Type B pancreatic cell (in vitro differentiated cells): Measurements from ENCODE around the gene IGFL2. TPM values are rescaled to one million over a fixed set of nuclear protein-coding genes. Genes with fewer than 3 reads are reported as not detected.
A peak's percentile ranks its signal among the peaks of the same experiment; 100 is the strongest.

Experiments
- DNase-seq: peaks from one replicate; pipeline ENCODE4 v3.0.0; 2021; ENCODE audit warnings: mixed read lengths; ENCODE audit not compliant: unreplicated experiment; ENCODE audit errors: extremely low spot score
- H3K27ac Mint-ChIP-seq: 2 replicates; pipeline ENCODE4 v1.8.0; 2021; ENCODE audit warnings: mild to moderate bottlenecking, mixed read lengths
- H3K27me3 Mint-ChIP-seq: 2 replicates; pipeline ENCODE4 v1.8.0; 2021; ENCODE audit warnings: mixed read lengths
- H3K36me3 Mint-ChIP-seq: 2 replicates; pipeline ENCODE4 v1.8.0; 2021; ENCODE audit warnings: mixed read lengths
- H3K4me1 Mint-ChIP-seq: one replicate; pipeline ENCODE4 v1.8.0; 2021; ENCODE audit warnings: mixed read lengths; ENCODE audit not compliant: unreplicated experiment
- H3K4me3 Mint-ChIP-seq: 2 replicates; pipeline ENCODE4 v1.8.0; 2021; ENCODE audit warnings: mild to moderate bottlenecking, mixed read lengths
- H3K9me3 Mint-ChIP-seq: 2 replicates; pipeline ENCODE4 v1.8.0; 2021; ENCODE audit warnings: mixed read lengths
- CTCF ChIP-seq: fragments of 200-600 bp; sonication (generic); conservative IDR thresholded peaks from 2 replicates; pipeline ENCODE4 v1.5.0; 2021; ENCODE audit warnings: antibody characterized with exemption, mild to moderate bottlenecking
- total RNA-seq: library from RNA; stranded (reverse); gene quantifications from 2 replicates; pipeline ENCODE4 v1.2.1, GENCODE V29; 2021; ENCODE audit warnings: low replicate concordance

IGFL2 gene
- total RNA-seq, 1 donor from 2014 or later, result 104 TPM

- DNase-seq, result no peak
- peak overlapping the region; percentile 65 for H3K4me3 Mint-ChIP-seq
- H3K36me3 Mint-ChIP-seq, result no peaks in the 10 kb centered on the region
- H3K4me1 Mint-ChIP-seq, result peaks cover 12% of the 10 kb centered on the region
- TF ChIP-seq CTCF, result no peak
- peak overlapping the region; percentile 95 for H3K27ac Mint-ChIP-seq
- peaks cover 11% of the 10 kb centered on the region for H3K27me3 Mint-ChIP-seq
- H3K9me3 Mint-ChIP-seq, result no peaks in the 10 kb centered on the region
Observed at GRCh38 chr19:46210669-46211068, 62.6 kb downstream of the IGFL2 start.

Other genes with a start within 250 kb of the IGFL2 start
- 8.0 and 8.5 TPM in 2 replicates for gene MYPOP, start 245.6 kb upstream of the IGFL2 start, total RNA-seq
- not detected in 2 replicates for gene NANOS2, start 233.5 kb upstream of the IGFL2 start, total RNA-seq
- 0.17 and 5.0 TPM in 2 replicates for gene NOVA2, start 174.4 kb upstream of the IGFL2 start, total RNA-seq
- 16.9 and 19.4 TPM in 2 replicates for gene CCDC61, start 152.8 kb upstream of the IGFL2 start, total RNA-seq
- gene PGLYRP1, start 125.2 kb upstream of the IGFL2 start, total RNA-seq, result not detected in 2 replicates
- 1.3 and 3.3 TPM in 2 replicates for gene IGFL4, start 107.2 kb upstream of the IGFL2 start, total RNA-seq
- gene IGFL3, start 23.6 kb upstream of the IGFL2 start, total RNA-seq, result not detected in 2 replicates
- 0.56 and 0.76 TPM in 2 replicates for gene IGFL1, start 81.5 kb downstream of the IGFL2 start, total RNA-seq
- gene HIF3A, start 148.8 kb downstream of the IGFL2 start, total RNA-seq, result 46.1 and 62.4 TPM in 2 replicates
- gene PPP5C, start 198.8 kb downstream of the IGFL2 start, total RNA-seq, result 68.3 and 99.5 TPM in 2 replicates